ENCODE data around the gene KCNC1. TPM values are rescaled to one million over a fixed set of nuclear protein-coding genes. Genes with fewer than 3 reads are reported as not detected.

KCNC1 gene
- total RNA-seq, 1 donor from 2014 or later = not detected

DNA sequence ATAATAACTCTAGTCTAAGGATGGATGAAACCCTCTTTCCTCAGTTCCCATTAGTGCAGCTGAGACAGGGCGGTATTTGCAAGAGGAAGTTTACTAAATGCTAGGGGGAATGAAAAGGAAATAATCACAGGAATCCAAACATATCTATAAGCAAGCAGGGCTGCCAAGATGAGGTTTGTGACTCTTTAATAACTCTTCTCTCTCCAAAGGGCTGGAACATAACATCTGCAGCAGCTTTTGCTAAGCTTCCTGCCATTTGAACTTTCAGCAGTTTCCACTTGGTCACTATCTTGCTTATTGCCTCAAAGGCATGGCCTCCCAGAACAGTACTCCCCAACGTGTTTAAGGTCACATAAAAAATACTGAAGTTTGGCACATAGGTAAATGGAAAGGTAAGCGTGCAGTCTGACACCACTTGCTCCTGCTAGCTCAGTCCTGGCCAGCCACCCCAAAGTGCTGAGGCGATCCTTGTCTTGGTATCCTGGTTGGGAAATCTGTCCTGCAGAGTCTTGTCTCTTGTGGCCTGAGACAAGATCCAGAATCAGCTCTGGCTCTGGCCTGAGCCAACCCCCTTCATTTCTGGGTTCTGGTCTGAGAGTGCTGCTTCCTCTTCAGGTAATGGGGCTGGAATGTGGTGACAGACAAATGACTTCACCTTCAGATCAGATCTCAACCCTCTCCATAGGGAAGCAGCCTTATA, 81.8 kb downstream of the KCNC1 start:
- no peak for DNase-seq (ENCODE audit: low read depth in 2 of 2)

GRCh38 chr11:17821648-17822400, 87.2 kb downstream of the KCNC1 start:
- peak in 1 of 2 donors; percentile 70 for DNase-seq (ENCODE audit: low read depth in 2 of 2)

GRCh38 chr11:17822401-17822781, 87.8 kb downstream of the KCNC1 start:
- DNase-seq (ENCODE audit: low read depth in 2 of 2) = no peak

DNA sequence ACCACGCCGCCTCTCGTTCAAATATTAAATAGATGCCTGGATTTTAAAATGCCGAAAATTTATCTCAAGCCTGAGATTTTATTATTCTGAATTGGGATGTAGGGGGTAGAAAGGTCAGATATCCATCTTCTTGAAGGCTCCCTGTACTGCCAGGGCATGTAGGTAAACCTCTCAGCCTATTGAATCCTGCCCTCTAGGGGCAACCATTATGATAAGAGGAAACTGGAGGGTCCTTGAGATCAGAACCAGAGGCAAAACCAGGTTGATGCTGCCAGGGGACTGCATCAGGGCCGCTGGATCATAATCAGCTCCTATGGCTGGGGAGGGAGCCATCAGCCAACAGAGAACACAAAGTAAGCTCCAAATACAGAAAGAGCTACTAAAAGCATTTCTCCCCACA, 92.4 kb downstream of the KCNC1 start:
- no peak for DNase-seq (ENCODE audit: low read depth in 2 of 2)

DNA sequence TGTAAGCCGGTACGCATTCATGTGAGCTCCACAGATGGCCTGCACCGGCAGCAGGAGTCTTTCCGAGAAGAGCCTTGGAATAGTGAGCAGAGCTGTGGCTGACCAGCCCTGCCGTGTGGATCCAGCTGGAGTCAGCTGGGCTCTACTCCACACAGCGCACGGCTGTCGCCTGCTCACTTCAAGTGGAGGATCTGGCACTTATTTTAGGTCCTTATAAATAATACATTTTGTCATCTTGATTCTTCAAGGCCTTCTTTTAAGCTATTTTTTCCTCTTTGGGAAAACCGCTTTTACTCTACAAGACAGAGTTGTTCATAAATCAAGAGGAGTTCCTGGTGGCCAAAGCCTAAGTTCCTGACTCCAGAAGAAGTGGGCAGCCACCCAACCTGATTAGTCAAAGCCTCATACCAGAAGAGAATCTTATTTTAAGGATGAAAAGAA, 93.8 kb downstream of the KCNC1 start:
- DNase-seq (ENCODE audit: low read depth in 2 of 2) = peak in 1 of 2 donors; percentile 10

- DNase-seq (ENCODE audit: low read depth in 2 of 2) = no peak
Observed at GRCh38 chr11:17831228-17831627, 96.6 kb downstream of the KCNC1 start.

- DNase-seq (ENCODE audit: low read depth in 2 of 2) = no peak
Observed at GRCh38 chr11:17831883-17832282, 97.3 kb downstream of the KCNC1 start.

Other genes with a start within 250 kb of the KCNC1 start
- gene USH1C, start 190.4 kb upstream of the KCNC1 start, total RNA-seq = not detected in 2 replicates
- not detected in 2 replicates for gene OTOG, start 187.5 kb upstream of the KCNC1 start, total RNA-seq
- not detected in 2 replicates for gene MYOD1, start 15.2 kb upstream of the KCNC1 start, total RNA-seq